Stimulated activated CD4-positive, alpha-beta T cell treated with anti-CD3 and anti-CD28 coated beads, Interleukin-4, amount 100 ng/mL, for 48 hours (primary cell): ENCODE measurements around the gene ZMYND12.
"Not testable (repeated sequence)": the region's sequence is repeated elsewhere in the genome, so short reads cannot be mapped to it uniquely, and the experiment has no call there.

Source experiments
- DNase-seq, 2 donors: peaks; one replicate each; pipeline ENCODE4 v3.0.0-alpha.2; 2020; ENCODE audit warnings: low read depth in 2 of 2

Gene ZMYND12

GRCh38 chr1:42456010-42456753, at the start of gene ZMYND12, which contains the start of gene PPCS:
ZMYND12 (minus strand) TSS chr1:42456022; CDS start chr1:42455997, 25 bp downstream.
PPCS (plus strand) TSS chr1:42456543; CDS start chr1:42456566, 23 bp downstream.
- DNase-seq: peak; percentile 90 to 92

GRCh38 chr1:42504535-42505128, 48.8 kb upstream of the ZMYND12 start:
- no peak for DNase-seq

- not testable (repeated sequence) for DNase-seq
Observed at GRCh38 chr1:42502031-42502430, 46.2 kb upstream of the ZMYND12 start.

- no peak for DNase-seq
Observed at GRCh38 chr1:42490237-42490636, 34.4 kb upstream of the ZMYND12 start.

- DNase-seq: no peak
Observed at GRCh38 chr1:42484382-42484781, 28.6 kb upstream of the ZMYND12 start.

- DNase-seq: no peak
Observed at GRCh38 chr1:42482635-42483153, 26.9 kb upstream of the ZMYND12 start.

- no peak for DNase-seq
Observed at GRCh38 chr1:42480921-42481320, 25.1 kb upstream of the ZMYND12 start.

- DNase-seq: no peak
Observed at GRCh38 chr1:42479621-42480020, 23.8 kb upstream of the ZMYND12 start.

GRCh38 chr1:42477775-42478174, 22.0 kb upstream of the ZMYND12 start:
- no peak for DNase-seq

GRCh38 chr1:42477354-42477753, 21.5 kb upstream of the ZMYND12 start:
- not testable (repeated sequence) for DNase-seq

GRCh38 chr1:42476605-42477004, 20.8 kb upstream of the ZMYND12 start:
- DNase-seq: no peak

GRCh38 chr1:42469727-42470126, 13.9 kb upstream of the ZMYND12 start:
- no peak for DNase-seq

GRCh38 chr1:42466030-42466429, 10.2 kb upstream of the ZMYND12 start:
- no peak for DNase-seq

- DNase-seq: no peak
Observed at GRCh38 chr1:42463921-42464320, 8.1 kb upstream of the ZMYND12 start.

- DNase-seq: peak; percentile 85 to 95
Observed at GRCh38 chr1:42462828-42463763, 7.3 kb upstream of the ZMYND12 start, which contains the start of gene CCDC30. CCDC30 (plus strand) TSS chr1:42463286; CDS start chr1:42480552, 17,266 bp downstream.

GRCh38 chr1:42461196-42461595, 5.4 kb upstream of the ZMYND12 start:
- DNase-seq: no peak

- peak; percentile 24 to 55 for DNase-seq
Observed at GRCh38 chr1:42456754-42457089, 900 bp upstream of the ZMYND12 start.

GRCh38 chr1:42454403-42454802, 1.4 kb downstream of the ZMYND12 start:
- DNase-seq: no peak

- no peak for DNase-seq
Observed at GRCh38 chr1:42453386-42453785, 2.4 kb downstream of the ZMYND12 start.

GRCh38 chr1:42450061-42450460, 5.8 kb downstream of the ZMYND12 start:
- DNase-seq: no peak

- DNase-seq: no peak
Observed at GRCh38 chr1:42449256-42449655, 6.6 kb downstream of the ZMYND12 start.

- no peak for DNase-seq
Observed at GRCh38 chr1:42442662-42443061, 13.2 kb downstream of the ZMYND12 start.
